Left lobe of liver (tissue), 2 donors: ENCODE data around the gene EIF5A2. TPM values are rescaled to one million over a fixed set of nuclear protein-coding genes. Genes with fewer than 3 reads are reported as not detected.
"Not testable (repeated sequence)": the region's sequence is repeated elsewhere in the genome, so short reads cannot be mapped to it uniquely, and the experiment has no call there.

Experiments
- ATAC-seq: fragments of 200-7000 bp; cut with Tn5 transposase; one replicate; pipeline ENCODE4 v1.9.1; 2020; ENCODE audit warnings: mild to moderate bottlenecking, moderate library complexity
- DNase-seq: peaks from one replicate; pipeline ENCODE4 v3.0.0-alpha.2; 2020; ENCODE audit warnings: low spot score
- total RNA-seq: library from RNA; stranded (reverse); gene quantifications from one replicate; pipeline ENCODE4 v1.2.1, GENCODE V29; 2021
- donor health status: DM: no; HTN: no; CAD: no; lungs with moderate emphysema.
- donor health status: DM: no; HTN: yes; CAD: no.

The EIF5A2 gene
- total RNA-seq, result 1.6 TPM

DNA sequence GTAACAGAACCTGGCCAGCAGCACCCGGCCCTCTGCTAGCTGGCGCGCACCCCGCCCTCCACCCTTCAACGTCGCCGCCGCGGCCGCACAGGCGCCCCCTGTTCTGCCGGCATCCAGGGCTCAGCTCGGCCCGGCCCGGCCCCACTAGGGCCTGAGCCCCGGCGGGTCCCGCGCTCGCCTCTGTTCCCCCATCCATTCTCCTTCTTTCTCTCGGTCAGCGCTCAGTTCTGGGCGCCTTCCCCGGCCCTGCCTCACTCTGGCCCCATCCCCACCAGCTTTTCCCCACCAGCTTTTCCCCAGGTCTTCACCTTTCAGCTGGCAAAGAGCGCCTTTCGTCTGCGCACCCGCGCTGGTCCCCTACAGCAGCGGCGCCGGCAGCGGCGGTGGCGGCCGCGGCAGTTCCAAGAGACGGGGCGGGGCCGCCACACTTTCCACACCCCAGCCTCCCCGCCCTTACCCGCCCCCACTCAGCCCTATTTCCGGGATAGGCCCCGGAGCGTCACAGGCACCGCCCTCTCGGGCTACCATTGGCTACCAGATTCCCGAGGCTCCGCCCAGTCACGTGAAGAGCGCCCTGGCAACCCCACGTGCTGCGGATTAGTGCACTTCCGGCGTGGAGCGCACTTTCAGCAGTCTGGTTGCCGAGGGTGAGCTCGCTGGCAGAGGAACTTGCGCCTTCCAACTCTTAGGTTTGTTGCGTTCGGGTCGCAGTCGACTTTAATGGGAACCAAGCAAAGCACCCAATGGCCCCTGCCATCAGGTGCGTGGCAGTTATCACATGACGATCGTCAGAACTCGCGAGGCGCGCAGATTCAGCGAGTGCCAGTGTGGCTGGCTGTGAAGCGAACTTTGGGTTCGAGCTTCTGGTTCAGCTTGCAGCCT lies at the start of gene EIF5A2:
Gene EIF5A2, minus strand, starts transcription at position 403 of the 882 bp plus-strand sequence. CDS start 831 bp downstream, outside the sequence.
- ATAC-seq (peak; percentile 96), DNase-seq (peak; percentile 87)

DNA sequence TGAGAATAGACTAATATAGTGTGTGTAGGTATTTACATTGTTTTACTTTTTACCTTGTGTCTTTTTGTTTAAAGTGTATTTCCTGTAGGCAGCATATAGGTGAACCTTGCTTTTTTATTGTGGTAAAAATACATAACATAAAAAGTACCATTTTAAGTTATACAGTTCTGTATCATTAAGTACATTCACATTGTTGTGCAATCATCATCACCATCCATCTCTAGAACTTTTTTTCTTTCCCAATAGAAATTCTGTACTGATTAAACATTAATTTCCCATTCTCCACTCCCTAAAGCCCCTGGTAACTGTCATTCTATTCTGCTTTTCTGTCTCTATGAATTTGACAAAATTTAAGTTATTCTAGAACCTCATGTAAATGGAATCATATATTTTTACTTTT lies 48.2 kb upstream of the EIF5A2 start:
- no peak for ATAC-seq

DNA sequence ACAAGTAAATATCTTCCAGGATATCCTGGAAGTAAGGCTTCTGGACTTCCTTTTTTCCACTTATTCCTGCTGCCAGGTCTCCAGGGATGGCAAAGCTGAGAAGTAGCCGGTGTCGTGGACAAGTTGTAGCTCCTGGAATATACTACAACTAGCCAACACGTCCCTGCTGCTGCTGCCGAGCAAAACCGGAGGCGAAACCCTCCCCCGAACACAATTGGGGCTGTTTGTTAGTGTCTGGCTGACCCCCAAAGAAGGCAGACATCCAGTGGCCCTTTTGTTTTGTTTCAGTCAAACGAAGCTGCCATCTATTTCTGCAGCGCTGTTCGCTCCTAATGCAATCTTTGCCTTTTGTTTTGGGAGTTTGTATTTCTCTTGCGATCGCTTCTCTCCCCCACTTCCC lies 45.3 kb upstream of the EIF5A2 start:
- ATAC-seq, result no peak
- DNase-seq, result no peak

More for the DNA sequence above, 48.2 kb upstream of the EIF5A2 start:
- no peak for DNase-seq

DNA sequence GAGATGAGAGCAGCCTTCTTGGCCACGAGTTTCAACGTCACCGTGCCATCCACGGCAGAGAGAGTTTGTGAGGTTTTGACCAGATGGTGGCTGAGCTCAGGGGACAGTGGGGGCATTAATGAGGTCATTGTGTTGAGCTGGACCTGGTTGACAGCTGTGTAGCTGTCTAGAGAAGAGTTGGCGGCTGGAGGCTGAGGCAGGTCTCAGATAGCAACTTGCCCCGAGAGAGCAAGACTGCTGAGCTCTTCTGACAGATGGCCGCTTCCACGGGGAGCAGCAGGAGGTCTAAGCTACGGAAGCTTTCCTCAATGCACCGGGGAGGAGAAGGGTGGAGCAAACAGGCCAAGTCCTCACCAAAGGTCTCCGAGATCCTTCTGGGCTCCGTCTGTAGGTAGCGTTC lies 44.8 kb upstream of the EIF5A2 start:
- ATAC-seq (no peak), DNase-seq (no peak)

DNA sequence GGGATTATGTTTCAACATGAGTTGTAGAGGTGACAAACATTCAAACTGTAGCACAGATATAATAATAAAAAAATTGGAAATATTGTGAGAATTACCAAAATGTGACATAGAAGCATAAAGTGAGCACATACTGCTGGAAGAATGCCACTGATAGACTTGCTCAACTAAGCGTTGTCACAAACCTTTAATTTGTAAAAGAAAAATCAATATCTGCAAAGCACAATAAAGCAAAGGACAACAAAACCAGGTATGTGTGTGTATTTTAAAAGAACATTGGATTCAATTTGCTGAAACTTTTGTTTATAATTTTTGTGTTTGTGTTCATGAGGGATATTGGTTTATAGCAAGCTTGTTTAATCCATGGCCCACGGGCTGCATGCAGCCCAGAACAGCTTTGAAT lies 40.8 kb upstream of the EIF5A2 start:
- DNase-seq (no peak), ATAC-seq (peak; percentile 79)

DNA sequence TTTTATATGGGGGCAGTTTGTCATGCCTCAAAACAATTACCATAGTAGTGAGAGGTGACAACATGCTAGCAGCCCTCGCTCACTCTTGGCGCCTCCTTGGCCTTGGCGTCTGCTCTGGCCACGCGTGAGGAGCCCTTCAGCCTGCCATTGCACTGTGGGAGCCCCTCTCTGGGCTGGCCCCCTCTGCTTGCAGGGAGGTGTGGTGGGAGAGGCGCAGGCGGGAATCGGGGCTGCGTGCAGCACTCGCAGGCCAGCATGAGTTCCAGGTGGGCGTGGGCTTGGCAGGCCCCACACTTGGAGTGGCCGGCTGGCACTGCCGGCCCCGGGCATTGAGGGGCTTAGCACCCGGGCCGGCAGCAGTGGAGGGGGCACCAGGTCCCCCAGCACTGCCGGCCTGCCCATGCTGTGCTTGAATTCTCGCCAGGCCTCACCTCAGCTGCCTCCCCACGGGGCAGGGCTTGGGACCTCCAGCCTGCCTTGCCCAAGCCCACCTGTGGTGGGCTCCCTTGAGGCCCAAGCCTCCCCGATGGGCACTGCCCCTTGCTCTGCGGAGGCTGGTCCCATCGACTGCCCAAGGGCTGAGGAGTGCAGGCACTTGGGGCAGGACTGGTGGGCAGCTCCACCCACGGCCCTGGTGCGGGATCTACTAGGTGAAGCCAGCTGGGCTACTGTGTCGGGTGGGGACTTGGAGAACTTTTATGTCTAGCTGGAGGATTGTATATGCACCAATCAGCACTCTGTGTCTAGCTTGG lies 38.8 kb upstream of the EIF5A2 start:
- DNase-seq (no peak), ATAC-seq (no peak)

DNA sequence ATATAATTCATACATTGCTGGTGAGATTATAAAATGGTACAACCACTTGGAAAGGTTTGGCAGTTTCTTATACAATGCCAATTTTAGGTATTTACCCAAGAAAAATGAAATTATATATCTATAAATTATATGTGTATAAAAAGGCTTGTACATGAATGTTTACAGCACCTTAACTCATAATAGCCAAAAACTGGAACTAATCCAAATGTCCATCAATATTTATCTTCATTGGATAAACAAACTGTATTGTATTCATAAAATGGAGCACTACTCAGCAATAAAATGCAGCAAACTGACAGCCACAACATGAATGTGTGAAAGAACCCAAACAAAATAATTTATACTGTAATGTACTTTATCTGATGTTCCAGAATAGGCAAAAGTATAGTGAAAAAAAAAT lies 33.6 kb upstream of the EIF5A2 start:
- DNase-seq (no peak), ATAC-seq (no peak)

DNA sequence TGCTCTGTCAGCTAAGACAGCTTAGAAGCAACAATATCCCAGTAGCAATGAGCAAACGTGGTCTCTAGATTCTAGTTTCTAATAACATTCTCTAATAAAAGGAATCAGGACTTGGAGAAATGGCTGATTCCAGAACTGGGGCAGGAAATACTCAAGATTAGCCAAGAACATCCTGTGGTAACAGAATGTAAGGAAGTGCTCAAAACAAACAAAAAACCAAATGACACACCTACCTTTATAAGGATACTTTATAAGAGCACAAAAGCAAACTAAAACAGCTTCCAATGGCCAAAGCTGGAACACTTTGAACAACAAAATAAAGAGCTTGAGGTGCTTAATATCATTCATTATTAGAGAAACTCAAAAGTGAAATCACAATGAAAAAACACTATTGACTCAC lies 33.1 kb upstream of the EIF5A2 start:
- ATAC-seq (no peak), DNase-seq (no peak)

DNA sequence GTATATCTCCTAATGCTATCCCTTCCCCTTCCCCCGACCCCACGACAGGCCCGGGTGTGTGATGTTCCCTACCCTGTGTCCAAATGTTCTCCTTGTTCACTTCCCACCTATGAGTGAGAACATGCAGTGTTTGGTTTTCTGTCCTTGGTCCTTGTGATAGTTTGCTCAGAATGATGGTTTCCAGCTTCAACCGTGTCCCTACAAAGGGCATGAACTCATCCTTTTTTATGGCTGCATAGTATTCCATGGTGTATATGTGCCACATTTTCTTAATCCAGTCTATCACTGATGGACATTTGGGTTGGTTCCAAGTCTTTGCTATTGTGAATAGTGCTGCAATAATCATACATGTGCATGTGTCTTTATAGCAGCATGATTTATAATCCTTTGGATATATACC lies 24.6 kb upstream of the EIF5A2 start:
- not testable (repeated sequence) for ATAC-seq, DNase-seq

DNA sequence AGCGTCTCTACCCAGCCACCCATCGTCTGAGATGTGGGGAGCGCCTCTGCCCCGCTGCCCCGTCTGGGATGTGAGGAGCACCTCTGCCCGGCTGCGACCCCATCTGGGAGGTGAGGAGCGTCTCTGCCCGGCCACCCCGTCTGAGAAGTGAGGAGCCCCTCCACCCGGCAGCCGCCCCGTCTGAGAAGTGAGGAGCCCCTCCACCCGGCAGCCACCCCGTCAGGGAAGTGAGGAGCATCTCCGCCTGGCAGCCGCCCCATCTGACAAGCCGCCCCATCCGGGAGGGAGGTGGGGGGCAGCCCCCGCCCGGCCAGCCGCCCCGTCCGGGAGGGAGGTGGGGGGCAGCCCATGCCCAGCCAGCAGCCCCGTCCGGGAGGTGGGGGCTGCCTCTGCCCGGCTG lies 15.1 kb upstream of the EIF5A2 start:
- DNase-seq, ATAC-seq: not testable (repeated sequence)

DNA sequence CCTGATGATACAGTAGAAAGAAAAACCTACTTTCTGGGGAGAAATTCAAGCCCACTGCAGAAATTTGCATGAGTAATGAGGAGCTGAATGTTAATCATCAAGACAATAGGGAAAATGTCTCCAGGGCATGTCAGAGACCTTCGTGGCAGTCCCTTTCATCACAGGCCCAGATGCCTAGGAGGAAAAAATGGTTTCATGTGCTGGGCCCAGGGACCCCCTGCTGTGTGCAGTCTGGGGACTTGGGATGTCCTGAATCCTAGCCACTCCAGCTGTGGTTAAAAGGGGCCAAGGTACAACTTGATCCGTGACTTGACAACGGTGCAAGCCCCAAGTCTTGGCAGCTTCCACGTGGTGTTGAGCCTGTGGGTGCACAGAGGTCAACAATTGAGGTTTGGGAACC lies 10.3 kb upstream of the EIF5A2 start:
- no peak for DNase-seq
- no peak for ATAC-seq

DNA sequence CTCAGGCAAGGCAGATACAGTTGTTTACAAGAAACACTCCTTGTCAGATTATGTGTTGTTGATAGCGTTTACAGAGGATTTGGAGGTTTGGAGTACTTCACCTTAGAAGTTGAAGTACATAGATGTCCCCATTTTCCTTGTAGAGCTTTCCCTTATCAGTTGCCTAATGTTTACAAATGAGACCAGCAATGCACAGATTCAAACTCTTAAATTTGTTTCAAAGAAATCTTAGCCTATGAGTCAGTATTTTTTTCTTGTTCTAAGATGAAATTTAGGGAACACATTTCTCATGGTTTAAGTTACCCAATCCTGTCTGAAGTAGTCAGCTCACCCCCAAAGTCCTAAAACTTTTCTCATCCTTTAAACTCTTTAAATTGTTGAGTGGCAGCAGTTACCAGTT lies 6.3 kb upstream of the EIF5A2 start:
- ATAC-seq (no peak), DNase-seq (no peak)

DNA sequence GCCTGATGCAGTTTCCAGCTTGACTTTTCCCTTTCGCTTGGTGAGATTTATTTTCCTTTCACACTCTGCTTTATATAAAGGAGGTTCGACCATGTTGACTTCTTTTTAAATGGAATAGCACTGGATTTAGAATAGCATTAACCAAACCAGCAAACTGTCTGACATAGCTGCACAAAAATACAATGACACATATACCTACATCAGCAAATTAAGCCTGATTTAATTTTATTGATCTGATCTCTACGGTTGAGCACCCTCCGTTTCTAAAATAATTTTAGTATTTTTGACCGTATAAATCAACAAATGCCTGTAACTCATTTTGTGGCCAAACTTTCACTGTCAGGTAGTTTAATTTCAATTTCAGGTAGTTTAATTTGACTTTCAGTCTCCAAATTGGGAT lies 5.8 kb upstream of the EIF5A2 start:
- no peak for DNase-seq
- no peak for ATAC-seq

DNA sequence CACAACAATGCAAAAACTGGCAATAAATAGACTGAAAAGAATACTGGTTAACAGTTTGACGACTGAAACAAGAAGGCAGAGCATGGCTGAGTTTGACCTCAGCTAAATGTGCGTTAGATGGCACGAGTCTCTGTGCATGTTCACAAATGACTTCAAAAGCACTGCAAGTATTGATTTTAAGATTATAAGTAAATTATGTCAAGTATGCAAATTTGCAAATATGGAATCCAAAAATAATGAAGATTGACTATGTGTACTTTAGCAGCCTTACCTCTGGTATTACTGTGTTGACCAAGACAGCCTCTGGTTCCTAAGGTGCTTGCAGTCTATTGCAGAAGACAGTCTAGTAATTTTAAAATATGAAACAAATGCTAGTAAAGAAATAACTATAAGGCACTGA lies 2.6 kb upstream of the EIF5A2 start:
- DNase-seq (no peak), ATAC-seq (no peak)

DNA sequence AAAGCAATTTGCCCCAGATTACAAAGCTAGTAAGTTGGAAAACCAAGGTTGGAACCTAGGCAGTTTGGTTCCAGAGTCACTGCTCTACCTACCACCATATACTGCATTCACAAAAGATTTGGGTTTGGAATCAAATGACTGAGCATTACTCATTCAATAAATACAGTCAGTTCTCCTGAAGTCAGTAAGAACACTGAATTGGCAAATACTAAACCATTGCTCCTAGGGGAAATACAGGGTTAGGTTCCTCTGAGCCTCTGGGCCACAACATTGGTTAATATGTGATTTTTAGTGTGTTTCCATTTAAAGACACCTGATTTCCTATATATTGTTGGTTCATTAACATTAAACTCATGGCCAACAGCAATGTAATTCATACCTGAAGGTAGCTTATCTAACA lies 2.1 kb upstream of the EIF5A2 start:
- no peak for ATAC-seq
- DNase-seq, result no peak

DNA sequence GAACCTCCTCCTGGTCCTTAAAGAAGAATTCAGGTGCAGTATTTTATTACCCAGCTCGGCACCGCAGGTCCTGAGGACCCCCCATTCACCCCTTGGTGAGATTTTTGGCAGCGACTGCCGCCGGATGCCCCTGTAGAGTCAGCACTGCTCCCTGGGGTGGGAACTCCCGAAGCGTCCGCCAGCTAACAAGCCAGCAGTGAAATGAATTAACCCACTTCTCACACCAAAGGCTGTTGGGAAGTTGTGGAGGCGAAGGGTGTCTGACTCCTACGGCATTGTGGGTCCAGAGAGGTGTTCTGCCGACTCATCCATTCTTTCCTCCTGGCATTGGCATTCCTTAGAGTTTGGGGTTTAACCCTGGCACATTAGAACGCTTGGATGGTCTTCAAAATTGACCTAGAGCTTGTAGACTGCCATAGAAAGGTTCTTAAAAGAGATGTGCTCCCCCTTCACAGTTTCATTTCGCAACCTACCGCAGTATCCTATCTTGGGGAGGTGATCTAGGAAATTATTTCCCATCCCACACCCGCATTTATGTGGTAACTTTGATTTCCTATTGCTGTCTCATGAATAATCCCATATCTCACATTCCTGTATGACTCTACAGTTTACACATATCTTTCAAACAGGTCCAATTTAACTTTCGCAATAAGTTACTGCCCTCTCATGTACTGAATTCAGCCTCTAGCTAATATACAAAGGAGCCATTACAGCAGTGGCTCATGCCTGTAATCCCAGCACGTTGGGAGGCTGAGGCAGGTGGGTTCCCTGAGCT lies 879 bp upstream of the EIF5A2 start:
- ATAC-seq (no peak), DNase-seq (no peak)

DNA sequence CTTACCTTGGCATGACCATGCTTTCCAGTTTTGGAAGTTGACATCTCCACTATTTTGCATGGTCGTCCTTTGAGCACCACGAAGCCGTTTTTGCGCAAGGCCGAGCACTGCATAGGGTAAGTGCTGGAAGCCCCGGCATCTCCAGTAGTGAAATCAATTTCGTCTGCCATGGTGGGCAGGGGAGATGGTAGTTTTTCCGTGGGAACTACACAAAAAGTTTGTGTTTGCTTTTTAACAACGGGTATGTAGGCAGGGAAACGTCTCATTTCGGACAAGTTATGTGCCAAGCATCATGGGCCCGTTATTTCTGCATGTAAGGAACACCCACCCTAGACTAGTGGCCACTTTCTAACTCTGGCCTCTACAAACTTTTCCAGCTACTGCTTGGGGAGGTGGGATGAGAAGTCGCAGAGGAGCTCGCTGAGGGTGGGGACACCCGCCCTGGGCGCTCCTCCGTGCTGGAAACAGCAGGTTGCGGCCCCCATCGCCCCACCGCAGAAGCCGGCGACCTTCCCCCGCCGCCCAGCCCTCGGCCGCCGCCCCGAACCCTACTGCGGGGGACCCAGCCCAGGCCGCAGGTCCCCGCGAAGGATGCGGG lies 701 bp downstream of the EIF5A2 start:
- ATAC-seq, result no peak
- DNase-seq, result no peak

DNA sequence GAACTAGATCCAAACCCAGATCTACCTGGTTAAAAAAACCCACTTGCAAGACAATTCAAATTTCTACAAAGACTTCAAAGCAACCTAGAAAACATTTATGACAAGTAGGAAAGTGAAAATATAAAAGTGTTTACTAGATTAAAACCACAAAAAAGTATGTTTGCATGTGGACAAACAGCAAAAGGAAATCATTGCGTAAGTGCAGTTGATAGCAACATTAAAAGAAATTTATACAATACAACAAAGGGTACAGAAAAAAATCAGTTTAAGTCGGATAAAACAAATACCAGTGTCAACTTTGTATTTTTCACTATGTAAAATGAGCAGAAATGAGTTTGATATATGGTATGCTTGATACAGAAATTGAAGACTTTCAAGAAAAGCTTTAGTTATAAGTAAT lies 2.6 kb downstream of the EIF5A2 start:
- DNase-seq (no peak), ATAC-seq (no peak)

DNA sequence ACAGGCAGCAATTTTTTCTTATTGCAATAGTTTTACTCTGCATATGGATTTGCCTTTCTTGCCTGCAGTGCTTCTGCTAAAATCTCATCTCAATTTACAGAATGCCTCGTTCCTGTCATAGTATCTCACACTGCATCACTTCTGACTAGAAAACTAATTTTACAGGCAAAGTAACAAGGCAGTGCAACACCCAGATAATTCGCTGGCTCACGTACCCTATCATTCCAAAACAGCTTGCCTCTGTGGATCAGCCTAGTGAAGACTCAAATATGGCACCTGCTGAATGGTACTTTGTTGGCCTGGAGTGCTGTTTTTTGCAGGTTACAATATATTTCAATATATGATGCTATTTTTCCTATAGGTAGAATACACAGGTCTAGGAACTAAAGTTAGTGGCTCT lies 5.3 kb downstream of the EIF5A2 start:
- no peak for ATAC-seq
- DNase-seq, result no peak

DNA sequence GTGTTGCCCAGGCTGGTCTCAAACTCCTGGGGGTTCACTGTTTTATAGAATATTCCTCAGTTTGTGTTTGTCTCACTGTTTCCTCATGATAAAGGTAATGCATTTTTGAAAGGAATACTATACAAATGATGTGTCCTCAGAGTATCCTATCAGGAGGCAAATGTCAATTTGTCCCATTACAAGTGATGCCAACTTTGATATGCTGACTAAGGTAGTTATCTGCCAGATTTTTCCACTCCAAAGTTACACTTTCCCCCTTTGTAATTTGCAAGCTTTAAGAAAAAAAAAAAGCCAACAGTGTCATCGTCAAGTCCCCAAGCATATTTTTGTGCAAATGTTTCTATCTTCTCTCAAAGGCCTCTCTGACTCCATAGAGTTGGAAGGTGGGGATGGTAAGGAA lies 9.0 kb downstream of the EIF5A2 start:
- no peak for DNase-seq
- ATAC-seq, result no peak

DNA sequence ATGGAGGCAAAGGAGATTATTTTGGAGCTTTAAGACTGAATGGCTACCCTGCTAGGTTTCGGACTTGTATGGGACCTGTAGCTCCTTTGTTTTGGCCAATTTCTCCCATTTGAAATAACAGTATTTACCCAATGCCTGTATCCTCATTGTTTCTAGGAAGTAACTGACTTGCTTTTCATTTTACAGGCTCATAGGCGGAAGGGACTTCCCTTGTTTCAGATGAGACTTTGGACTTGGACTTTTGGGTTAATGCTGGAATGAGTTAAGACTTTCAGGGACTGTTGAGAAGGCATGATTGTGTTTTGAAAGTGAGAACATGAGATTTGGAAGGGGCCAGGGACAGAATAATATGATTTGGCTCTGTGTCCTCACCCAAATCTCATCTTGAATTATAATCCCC lies 10.5 kb downstream of the EIF5A2 start:
- ATAC-seq (no peak), DNase-seq (no peak)
